ENCODE data around the gene NCAM1.

Gene NCAM1

DNA sequence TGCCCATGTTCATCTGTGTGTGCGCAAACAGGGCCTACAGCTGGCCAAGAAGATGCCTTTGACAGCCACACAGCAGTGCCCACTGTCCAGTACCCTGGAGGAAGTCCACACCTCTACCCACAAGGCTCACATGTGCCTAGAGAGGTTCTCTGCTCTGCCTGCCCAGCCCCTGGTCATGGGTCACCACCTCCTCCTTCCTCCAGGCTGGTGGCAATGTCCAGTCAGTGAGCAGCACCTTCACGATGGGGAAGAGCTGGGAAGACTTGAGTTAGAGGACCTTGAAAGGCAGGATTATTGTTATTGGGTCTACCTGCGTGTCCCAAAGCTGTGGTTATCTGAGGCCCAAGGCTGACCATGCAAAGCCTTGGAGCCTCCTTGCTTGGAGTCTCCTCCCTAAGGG, 324.8 kb downstream of the NCAM1 start:
- H3K4me1 ChIP-seq (ENCODE audit: control insufficient read depth, insufficient read depth, low read length) = no peaks in the 10 kb centered on the region
- H3K36me3 ChIP-seq (ENCODE audit: control insufficient read depth in 2 of 2, insufficient read depth in 1 of 2, low read length in 2 of 2) = no peaks in the 10 kb centered on the region
- CTCF ChIA-PET = interaction anchor here (0.7 to 6.0 kb wide), 4 partner anchors 10 to 697 kb away, joined by 3 to 80 read pairs (median 4); no protein-coding TSS in a partner anchor
- TF ChIP-seq ZNF391 (tag by site-specific recombination; IDR thresholded peaks at IDR 0.05; ENCODE audit: borderline replicate concordance, low read depth) = no peak
- TF ChIP-seq ZNF202 (tag by site-specific recombination; IDR thresholded peaks at IDR 0.05; ENCODE audit: borderline replicate concordance) = no peak
- no peak for TF ChIP-seq ZNF670 (tag by site-specific recombination; IDR thresholded peaks at IDR 0.05; ENCODE audit: low read depth)
- no peak for TF ChIP-seq BCL11B (tag by site-specific recombination; IDR thresholded peaks at IDR 0.05; ENCODE audit: low read depth)
- no peak for TF ChIP-seq ZNF155 (tag by site-specific recombination; IDR thresholded peaks at IDR 0.05)
- TF ChIP-seq ZNF433 (tag by site-specific recombination; IDR thresholded peaks at IDR 0.05; ENCODE audit: low read depth) = no peak
- TF ChIP-seq KLF10 (tag by site-specific recombination; IDR thresholded peaks at IDR 0.05) = no peak
- TF ChIP-seq ZSCAN23 (tag by site-specific recombination; IDR thresholded peaks at IDR 0.05) = no peak
- TF ChIP-seq, protein P1, sequence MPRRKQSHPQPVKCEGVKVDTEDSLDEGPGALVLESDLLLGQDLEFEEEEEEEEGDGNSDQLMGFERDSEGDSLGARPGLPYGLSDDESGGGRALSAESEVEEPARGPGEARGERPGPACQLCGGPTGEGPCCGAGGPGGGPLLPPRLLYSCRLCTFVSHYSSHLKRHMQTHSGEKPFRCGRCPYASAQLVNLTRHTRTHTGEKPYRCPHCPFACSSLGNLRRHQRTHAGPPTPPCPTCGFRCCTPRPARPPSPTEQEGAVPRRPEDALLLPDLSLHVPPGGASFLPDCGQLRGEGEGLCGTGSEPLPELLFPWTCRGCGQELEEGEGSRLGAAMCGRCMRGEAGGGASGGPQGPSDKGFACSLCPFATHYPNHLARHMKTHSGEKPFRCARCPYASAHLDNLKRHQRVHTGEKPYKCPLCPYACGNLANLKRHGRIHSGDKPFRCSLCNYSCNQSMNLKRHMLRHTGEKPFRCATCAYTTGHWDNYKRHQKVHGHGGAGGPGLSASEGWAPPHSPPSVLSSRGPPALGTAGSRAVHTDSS (tag by site-specific recombination; IDR thresholded peaks at IDR 0.05) = no peak
- H3K4me3 ChIP-seq (ENCODE audit: low read depth, low read length) = no peak overlapping the region
- no peak overlapping the region for H3K27ac ChIP-seq (ENCODE audit: extremely low read depth, low read depth, low read length)
- H3K9me3 ChIP-seq (ENCODE audit: control insufficient read depth, insufficient read depth, low read depth, low read length) = no peaks in the 10 kb centered on the region
- POLR2A ChIA-PET = no interaction called here

DNA sequence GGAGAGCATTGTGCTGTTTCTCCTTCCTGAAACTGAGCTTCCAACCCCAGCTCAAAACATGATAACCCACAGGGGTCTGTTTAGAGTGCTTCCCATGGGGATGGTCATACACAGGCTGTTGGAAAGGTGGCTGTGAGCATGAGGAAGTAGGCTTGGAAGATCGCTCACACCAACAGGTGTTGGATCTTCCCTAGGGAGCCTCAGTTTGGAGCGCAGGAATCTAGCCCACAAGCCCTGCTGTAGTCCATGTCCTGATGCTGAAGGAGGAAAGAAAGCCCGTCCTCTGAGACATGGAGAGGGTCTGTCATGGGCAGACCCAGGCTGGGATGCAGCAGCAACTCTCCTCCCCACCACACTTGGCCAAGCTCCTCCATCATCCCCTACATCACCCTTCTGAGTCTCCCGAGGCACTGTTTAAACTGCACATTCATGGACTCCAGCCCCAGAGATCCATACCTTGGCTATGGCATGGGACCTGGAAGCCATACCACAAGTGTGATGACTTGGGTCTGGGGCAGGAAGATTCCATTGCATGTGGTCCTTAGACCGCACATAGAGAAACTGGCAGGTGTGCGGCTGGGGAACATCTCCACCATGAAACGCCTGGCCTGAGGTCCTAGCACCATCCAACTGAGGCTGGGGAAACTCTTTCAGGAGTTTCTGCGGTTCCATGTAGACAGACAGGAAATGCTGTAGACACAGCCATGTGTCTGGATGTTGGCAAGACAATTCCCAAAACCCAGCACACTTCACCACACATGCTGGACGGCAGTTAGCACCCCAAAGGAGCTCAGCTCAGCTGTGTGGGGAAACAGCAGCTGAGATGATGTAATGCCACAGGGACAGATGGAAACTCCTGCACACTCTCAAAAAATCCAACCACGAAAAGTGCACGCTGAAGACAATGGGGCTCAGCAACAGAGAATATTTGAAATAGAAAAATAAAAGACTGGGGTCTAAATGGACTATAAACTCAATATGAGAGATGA, 325.6 kb downstream of the NCAM1 start:
- Histone ChIP-seq H3K9me3 (ENCODE audit: control insufficient read depth, insufficient read depth, low read depth, low read length) (no peaks in the 10 kb centered on the region), H3K4me3 (ENCODE audit: low read depth, low read length) (no peak overlapping the region), H3K27ac (ENCODE audit: extremely low read depth, low read depth, low read length) (no peak overlapping the region), H3K36me3 (ENCODE audit: control insufficient read depth in 2 of 2, insufficient read depth in 1 of 2, low read length in 2 of 2) (no peaks in the 10 kb centered on the region), H3K4me1 (ENCODE audit: control insufficient read depth, insufficient read depth, low read length) (no peaks in the 10 kb centered on the region)
- ChIA-PET CTCF (interaction anchor here (0.7 to 6.0 kb wide), 4 partner anchors 435 to 1067 kb away, joined by 3 to 80 read pairs (median 4); no protein-coding TSS in a partner anchor), POLR2A (no interaction called here)
- TF ChIP-seq GFI1B (tag by site-specific recombination; IDR thresholded peaks at IDR 0.05) = no peak
- no peak for TF ChIP-seq ZNF76 (tag by site-specific recombination; IDR thresholded peaks at IDR 0.05; ENCODE audit: borderline replicate concordance, low read depth)
- no peak for TF ChIP-seq ZNF555 (tag by site-specific recombination; conservative IDR thresholded peaks at IDR 0.05)
- TF ChIP-seq ZBTB8A (tag by site-specific recombination; IDR thresholded peaks at IDR 0.05) = no peak
- no peak for TF ChIP-seq ZSCAN23 (tag by site-specific recombination; IDR thresholded peaks at IDR 0.05)
- TF ChIP-seq ZNF473 (tag by site-specific recombination; IDR thresholded peaks at IDR 0.05) = no peak

DNA sequence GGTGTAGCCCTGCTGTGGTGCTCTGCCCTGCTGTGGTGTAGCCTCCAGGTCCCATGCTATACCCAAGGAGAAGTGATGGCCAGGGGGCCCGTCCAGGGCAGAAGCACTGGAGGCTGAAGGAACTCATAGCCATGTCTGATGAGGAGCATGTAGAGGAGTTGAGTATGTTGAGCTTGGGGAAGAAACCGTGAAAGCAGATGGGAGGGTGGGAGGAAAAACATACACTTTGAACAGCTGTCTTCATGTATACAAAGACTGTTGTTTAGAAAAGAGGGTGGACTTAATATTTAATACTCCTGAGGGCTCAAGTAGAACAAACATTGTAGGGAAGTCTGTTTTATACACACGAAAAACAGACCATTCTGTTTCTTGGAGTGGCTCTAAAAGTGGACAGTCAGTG, 326.6 kb downstream of the NCAM1 start:
- ChIA-PET CTCF (interaction anchor here (1.2 to 6.0 kb wide), 2 partner anchors 698 to 1068 kb away, joined by 3 to 80 read pairs; no protein-coding TSS in a partner anchor), POLR2A (no interaction called here)
- H3K36me3 ChIP-seq (ENCODE audit: control insufficient read depth in 2 of 2, insufficient read depth in 1 of 2, low read length in 2 of 2) = no peaks in the 10 kb centered on the region
- H3K4me1 ChIP-seq (ENCODE audit: control insufficient read depth, insufficient read depth, low read length) = no peaks in the 10 kb centered on the region
- no peaks in the 10 kb centered on the region for H3K9me3 ChIP-seq (ENCODE audit: control insufficient read depth, insufficient read depth, low read depth, low read length)
- H3K4me3 ChIP-seq (ENCODE audit: low read depth, low read length) = no peak overlapping the region
- H3K27ac ChIP-seq (ENCODE audit: extremely low read depth, low read depth, low read length) = no peak overlapping the region
- TF ChIP-seq ZNF596 (tag by site-specific recombination; IDR thresholded peaks at IDR 0.05) (no peak), FEZF1 (tag by site-specific recombination; IDR thresholded peaks at IDR 0.05) (no peak), ZNF521 (tag by site-specific recombination; IDR thresholded peaks at IDR 0.05) (no peak), KLF1 (tag by site-specific recombination; IDR thresholded peaks at IDR 0.05) (no peak), GFI1B (tag by site-specific recombination; IDR thresholded peaks at IDR 0.05) (no peak), ZNF302 (tag by site-specific recombination; IDR thresholded peaks at IDR 0.05; ENCODE audit: low read depth) (no peak)
- TF ChIP-seq, protein P2, sequence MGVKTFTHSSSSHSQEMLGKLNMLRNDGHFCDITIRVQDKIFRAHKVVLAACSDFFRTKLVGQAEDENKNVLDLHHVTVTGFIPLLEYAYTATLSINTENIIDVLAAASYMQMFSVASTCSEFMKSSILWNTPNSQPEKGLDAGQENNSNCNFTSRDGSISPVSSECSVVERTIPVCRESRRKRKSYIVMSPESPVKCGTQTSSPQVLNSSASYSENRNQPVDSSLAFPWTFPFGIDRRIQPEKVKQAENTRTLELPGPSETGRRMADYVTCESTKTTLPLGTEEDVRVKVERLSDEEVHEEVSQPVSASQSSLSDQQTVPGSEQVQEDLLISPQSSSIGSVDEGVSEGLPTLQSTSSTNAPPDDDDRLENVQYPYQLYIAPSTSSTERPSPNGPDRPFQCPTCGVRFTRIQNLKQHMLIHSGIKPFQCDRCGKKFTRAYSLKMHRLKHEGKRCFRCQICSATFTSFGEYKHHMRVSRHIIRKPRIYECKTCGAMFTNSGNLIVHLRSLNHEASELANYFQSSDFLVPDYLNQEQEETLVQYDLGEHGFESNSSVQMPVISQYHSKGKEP (tag by site-specific recombination; IDR thresholded peaks at IDR 0.05) = no peak
- TF ChIP-seq, protein P3, sequence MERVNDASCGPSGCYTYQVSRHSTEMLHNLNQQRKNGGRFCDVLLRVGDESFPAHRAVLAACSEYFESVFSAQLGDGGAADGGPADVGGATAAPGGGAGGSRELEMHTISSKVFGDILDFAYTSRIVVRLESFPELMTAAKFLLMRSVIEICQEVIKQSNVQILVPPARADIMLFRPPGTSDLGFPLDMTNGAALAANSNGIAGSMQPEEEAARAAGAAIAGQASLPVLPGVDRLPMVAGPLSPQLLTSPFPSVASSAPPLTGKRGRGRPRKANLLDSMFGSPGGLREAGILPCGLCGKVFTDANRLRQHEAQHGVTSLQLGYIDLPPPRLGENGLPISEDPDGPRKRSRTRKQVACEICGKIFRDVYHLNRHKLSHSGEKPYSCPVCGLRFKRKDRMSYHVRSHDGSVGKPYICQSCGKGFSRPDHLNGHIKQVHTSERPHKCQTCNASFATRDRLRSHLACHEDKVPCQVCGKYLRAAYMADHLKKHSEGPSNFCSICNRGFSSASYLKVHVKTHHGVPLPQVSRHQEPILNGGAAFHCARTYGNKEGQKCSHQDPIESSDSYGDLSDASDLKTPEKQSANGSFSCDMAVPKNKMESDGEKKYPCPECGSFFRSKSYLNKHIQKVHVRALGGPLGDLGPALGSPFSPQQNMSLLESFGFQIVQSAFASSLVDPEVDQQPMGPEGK (tag by site-specific recombination; IDR thresholded peaks at IDR 0.05) = no peak
- TF ChIP-seq, protein P4, sequence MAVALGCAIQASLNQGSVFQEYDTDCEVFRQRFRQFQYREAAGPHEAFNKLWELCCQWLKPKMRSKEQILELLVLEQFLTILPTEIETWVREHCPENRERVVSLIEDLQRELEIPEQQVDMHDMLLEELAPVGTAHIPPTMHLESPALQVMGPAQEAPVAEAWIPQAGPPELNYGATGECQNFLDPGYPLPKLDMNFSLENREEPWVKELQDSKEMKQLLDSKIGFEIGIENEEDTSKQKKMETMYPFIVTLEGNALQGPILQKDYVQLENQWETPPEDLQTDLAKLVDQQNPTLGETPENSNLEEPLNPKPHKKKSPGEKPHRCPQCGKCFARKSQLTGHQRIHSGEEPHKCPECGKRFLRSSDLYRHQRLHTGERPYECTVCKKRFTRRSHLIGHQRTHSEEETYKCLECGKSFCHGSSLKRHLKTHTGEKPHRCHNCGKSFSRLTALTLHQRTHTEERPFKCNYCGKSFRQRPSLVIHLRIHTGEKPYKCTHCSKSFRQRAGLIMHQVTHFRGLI (tag by site-specific recombination; IDR thresholded peaks at IDR 0.05) = no peak

Data from HEK293 (cell line).